Measurements from ENCODE around the gene ACTR2.
"Not testable (repeated sequence)": the region's sequence is repeated elsewhere in the genome, so short reads cannot be mapped to it uniquely, and the experiment has no call there.

Gene ACTR2

GRCh38 chr2:65231121-65231520, 3.5 kb downstream of the ACTR2 start:
- no peak for DNase-seq

DNA sequence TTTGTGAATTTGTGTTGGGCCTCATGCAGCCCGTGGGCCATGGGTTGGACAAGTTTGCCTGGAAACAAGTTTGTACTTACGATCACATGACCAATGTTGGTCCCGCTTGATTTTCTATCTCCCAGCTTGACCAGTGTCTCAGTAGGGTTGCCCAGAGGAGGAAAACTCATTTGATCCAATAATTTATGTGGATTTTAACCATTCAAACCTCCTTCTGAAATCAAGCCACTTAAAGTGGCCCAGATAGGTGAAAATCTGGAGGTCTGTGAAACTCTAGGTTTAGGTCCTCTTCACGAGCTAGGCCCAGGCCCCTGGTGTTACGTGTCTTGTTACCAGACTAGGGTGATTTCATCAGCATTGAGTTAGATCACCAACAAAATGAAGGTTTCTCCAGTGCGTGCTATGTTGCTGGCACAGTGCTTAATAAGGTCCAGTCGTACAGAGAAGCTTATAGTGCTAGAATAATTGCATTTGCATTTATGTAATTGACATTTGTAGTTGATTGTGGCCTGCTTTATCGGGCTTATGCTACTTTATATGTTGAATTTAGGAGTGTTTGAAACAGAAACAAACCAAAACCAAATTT, 4.4 kb downstream of the ACTR2 start:
- no peak for DNase-seq

DNA sequence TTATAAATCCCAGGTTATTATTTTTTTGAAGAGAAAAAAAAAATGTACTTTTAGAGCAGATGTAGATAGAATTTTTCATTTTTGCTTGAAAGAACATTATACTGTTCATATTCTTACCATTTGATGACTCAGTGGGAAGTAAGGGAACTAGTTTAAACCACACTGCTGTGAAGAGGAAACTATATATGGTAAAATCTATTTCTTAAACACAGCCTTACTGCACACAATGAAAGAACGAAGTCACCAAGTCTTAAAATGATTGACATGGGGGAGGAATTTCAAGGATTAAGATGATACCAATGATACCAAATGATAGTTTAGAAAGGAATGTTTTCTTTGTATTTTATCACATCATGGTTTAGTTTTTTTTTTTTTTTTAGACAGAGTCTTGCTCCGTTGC, 5.0 kb downstream of the ACTR2 start:
- no peak for DNase-seq

DNA sequence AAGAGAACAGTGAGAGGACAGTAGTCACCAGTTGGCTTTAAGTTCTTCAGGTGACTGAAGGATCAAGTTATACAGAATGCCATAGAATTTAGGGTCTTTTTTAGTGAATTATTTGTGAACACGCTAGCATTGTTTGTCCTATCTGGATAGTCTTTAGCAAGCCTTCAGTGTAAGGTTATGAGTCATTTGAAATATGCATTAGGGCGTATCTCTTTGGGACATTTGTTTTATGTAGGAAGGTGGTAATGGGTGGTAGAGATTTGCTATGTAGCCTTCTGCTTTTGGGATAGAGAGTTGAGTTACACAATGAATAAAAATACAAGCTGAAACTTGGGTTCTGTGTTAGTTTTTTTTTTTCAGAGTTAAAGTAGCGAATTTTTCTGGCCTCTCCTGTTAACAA, 13.0 kb downstream of the ACTR2 start:
- no peak for DNase-seq

GRCh38 chr2:65244452-65244851, 16.8 kb downstream of the ACTR2 start:
- DNase-seq, result not testable (repeated sequence)

DNA sequence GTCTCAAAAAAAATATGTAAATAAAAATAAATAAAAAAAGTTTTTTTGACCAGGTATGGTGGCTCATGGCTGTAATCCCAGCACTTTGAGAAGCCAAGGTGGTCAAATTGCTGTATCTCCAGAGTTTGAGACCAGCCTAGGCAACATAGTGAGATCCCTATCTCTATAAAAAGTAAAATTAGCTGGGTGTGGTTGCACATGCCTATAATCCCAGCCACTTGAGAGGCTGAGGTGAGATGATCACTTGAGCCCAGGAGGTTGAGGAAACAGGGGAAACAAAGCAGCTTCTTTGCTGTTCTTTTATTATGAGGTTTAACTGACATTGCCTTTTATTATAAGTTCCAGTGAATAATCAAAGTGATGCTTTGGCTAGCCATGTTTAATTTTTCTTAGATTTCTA, 25.0 kb downstream of the ACTR2 start:
- DNase-seq, result no peak

GRCh38 chr2:65255356-65255755, 27.7 kb downstream of the ACTR2 start:
- DNase-seq, result no peak

DNA sequence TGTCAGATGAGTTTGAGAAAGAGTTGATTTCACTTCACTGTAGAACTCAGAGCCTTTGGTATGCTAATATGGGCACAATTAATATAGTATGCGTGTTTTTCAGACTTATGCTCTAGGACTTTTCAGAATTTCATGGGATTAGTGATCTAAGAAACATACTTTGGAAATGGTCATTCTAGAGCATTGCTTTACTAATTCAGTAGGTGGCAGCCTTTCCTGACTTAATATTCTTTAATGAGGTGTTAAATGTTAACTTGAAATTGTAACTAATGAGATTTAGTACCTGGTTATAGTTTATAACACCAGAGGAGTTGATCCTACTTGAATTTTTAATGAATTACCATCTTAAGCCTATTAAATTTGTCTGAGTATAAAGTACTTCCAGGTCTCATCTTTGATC, 28.4 kb downstream of the ACTR2 start:
- DNase-seq, result no peak

- not testable (repeated sequence) for DNase-seq
Observed at GRCh38 chr2:65257866-65258265, 30.2 kb downstream of the ACTR2 start.

GRCh38 chr2:65261676-65262075, 34.0 kb downstream of the ACTR2 start:
- DNase-seq, result no peak

DNA sequence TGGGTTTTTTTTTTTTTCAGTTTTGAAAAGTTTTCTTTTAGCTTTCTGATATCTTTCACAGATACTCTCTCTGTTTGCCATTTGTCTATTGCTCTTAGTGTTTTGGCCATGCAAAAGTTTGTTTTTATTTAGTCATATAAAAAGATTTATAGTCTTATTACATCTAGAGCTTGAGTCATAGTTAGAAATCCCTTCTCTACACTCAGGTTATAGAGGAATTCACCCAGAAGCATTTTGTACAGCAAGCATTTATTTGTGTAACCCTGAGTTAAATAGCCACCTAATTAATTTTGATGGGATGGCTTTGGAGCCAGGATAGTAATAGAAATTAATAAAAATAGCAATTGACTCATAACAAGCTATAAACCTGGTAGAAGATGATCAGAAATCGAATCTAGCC, 35.6 kb downstream of the ACTR2 start:
- no peak for DNase-seq

DNA sequence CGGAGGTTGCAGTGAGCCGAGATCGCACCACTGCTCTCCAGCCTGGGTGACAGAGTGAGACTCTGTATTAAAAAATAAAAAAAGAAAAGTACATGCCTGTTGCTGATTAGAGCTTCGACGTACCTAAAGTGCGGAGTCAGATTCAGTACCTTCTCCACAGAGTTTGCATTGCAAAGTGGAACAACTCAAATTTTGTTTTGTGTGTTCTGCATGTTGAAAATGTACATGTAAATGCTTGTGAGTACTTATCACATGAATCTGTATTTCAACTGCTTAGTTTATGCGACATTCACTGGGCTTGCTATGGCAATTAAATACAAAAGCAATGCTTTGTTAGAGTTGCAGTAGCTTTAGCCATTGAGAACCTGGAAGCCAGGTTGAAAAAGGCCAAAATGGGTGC, 36.4 kb downstream of the ACTR2 start:
- no peak for DNase-seq

DNA sequence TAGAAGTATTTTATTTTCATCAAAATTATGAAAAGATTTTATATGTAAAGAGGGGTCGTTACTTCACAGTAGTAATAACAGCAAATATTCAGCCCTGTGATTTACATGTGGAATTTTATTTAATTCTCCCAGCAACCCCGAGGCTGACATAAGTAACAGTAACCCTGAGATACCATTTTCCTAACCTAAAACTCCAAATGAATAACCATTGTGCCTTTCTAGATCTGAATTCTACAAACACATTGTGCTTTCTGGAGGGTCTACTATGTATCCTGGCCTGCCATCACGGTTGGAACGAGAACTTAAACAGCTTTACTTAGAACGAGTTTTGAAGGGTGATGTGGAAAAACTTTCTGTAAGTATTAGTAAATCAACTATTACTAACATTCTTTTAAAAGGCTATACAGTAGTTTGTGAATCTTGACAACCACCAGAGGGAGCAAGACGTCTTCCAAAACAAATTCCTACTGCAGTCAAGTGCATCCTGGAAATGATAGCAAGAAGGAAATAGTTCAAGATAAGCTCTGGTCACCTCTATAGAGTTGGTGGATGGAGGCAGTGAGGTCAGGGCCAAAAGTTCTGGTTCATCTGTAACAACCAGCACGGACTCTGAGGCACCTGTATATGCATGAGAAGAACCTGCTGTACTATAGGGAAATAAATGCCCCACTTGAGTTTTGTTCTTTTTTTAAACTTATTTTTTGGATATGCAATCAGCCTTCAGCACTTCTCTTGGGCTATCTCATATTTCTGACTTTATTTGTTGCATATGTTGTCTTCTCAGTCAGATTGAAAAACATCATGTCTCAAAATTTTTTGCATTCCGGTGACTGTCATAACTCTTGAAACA, 37.4 kb downstream of the ACTR2 start:
- DNase-seq, result no peak

GRCh38 chr2:65265671-65266045, 38.0 kb downstream of the ACTR2 start:
- no peak for DNase-seq

DNA sequence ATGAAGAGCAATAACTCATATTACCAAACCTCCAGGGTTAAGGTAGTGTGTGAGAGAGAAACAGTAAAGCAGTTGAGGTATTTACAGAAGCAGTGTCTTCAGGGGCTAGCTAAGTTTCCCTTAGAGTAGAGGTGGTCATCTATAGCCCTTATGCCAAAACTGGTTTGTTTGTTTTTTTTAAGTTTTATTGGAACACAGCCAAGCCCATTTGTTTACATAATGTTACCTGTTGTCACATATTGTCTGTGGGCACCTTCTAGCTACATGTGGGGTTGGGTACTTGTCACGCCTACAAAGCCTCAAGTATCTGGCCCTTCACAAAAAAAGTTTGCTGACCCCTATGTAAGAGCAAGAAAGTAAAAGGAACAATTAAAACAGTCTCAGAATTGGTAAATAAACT, 39.4 kb downstream of the ACTR2 start:
- no peak for DNase-seq

GRCh38 chr2:65268957-65269356, 41.3 kb downstream of the ACTR2 start:
- no peak for DNase-seq

DNA sequence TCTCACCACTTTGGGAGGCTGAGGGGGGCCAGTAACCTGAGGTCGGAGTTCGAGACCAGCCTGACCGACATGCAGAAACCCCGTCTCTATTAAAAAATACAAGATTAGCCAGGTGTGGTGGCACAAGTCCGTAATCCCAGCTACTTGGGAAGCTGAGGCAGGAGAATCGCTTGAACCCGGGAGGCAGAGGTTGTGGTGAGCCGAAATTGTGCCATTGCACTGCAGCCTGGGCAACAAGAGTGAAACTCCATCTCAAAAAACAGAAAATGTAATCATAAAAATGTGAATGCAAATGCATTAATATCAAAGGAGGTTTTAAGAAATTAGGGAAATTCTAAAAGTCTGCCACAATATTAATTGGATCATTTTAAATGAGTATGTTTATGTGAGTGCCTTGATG, 45.7 kb downstream of the ACTR2 start:
- DNase-seq, result no peak

GRCh38 chr2:65275141-65275915, 47.7 kb downstream of the ACTR2 start:
- DNase-seq, result no peak

- no peak for DNase-seq
Observed at GRCh38 chr2:65276609-65277008, 49.0 kb downstream of the ACTR2 start.

- DNase-seq, result no peak
Observed at GRCh38 chr2:65277118-65277517, 49.5 kb downstream of the ACTR2 start.

GRCh38 chr2:65277791-65278483, 50.3 kb downstream of the ACTR2 start:
- no peak for DNase-seq

DNA sequence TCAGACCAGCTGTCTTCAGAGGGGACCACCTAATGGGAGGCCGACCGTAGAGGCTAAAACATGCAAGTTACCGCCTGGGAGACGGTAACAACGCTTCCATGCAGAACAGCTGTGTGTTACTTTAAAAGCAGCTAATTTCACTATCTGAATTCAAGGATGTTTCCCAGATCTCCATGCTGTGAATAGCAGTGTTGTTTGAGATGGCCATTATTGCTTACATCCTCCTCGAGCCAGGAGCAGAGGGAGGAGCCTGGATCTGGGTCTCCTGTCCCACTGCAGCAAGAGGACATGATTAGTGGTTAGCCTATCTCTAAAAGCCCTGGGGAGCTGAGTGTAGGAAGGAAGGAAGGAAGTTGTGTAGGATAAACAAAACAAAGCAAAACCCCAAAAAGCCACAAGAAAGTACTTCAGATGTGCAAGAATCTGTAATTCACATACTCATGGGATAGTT, 50.9 kb downstream of the ACTR2 start:
- no peak for DNase-seq

GRCh38 chr2:65279756-65280155, 52.1 kb downstream of the ACTR2 start:
- no peak for DNase-seq
